NOMO-1 treated with DMSO at 0.1 percent for 48 hours (cell line): ENCODE results near the gene SLC26A6.

Experiments used
- DNase-seq: peaks from one replicate; lab custom pipeline; 2025; ENCODE audit not compliant: unreplicated experiment; lab: John Stamatoyannopoulos, UW

Gene SLC26A6

GRCh38 chr3:48633256-48633655 lies 2.0 kb downstream of the SLC26A6 start:
- DNase-seq = no peak

GRCh38 chr3:48631516-48632448 lies 3.5 kb downstream of the SLC26A6 start:
- DNase-seq = no peak

GRCh38 chr3:48630833-48631232 lies 4.4 kb downstream of the SLC26A6 start:
- DNase-seq = no peak

- no peak for DNase-seq
Observed at GRCh38 chr3:48630407-48630806, 4.9 kb downstream of the SLC26A6 start.

- DNase-seq = no peak
Observed at GRCh38 chr3:48629894-48630293, 5.4 kb downstream of the SLC26A6 start.

GRCh38 chr3:48628277-48629017 lies 6.8 kb downstream of the SLC26A6 start:
- DNase-seq = no peak

GRCh38 chr3:48625600-48625999 lies 9.7 kb downstream of the SLC26A6 start:
- no peak for DNase-seq

- DNase-seq = no peak
Observed at GRCh38 chr3:48624767-48625166, 10.5 kb downstream of the SLC26A6 start.

- DNase-seq = no peak
Observed at GRCh38 chr3:48623851-48624547, 11.3 kb downstream of the SLC26A6 start.

- DNase-seq = no peak
Observed at GRCh38 chr3:48621461-48621869, 13.8 kb downstream of the SLC26A6 start, which contains the start of gene TMEM89. TSS of gene TMEM89 (minus strand) at chr3:48621769. CDS start at chr3:48621756, 13 bp downstream.

GRCh38 chr3:48619541-48620524 lies 15.4 kb downstream of the SLC26A6 start:
- DNase-seq = no peak

GRCh38 chr3:48617559-48617958 lies 17.7 kb downstream of the SLC26A6 start:
- DNase-seq = no peak

GRCh38 chr3:48614044-48614443 lies 21.2 kb downstream of the SLC26A6 start:
- peak; percentile 84 for DNase-seq

GRCh38 chr3:48612309-48612708 lies 23.0 kb downstream of the SLC26A6 start:
- DNase-seq = no peak

- DNase-seq = peak; percentile 91
Observed at GRCh38 chr3:48609088-48610005, 25.9 kb downstream of the SLC26A6 start, which contains the start of gene UQCRC1. TSS of gene UQCRC1 (minus strand) at chr3:48609646. CDS start at chr3:48609620, 26 bp downstream.

- DNase-seq = no peak
Observed at GRCh38 chr3:48607519-48607918, 27.7 kb downstream of the SLC26A6 start.

- DNase-seq = no peak
Observed at GRCh38 chr3:48601622-48601994, 33.7 kb downstream of the SLC26A6 start.

- DNase-seq = no peak
Observed at GRCh38 chr3:48600711-48601621, 34.3 kb downstream of the SLC26A6 start.
